ENCODE data around the gene SCAF1.
A peak's percentile ranks its signal among the peaks of the same experiment; 100 is the strongest.

Gene SCAF1

DNA sequence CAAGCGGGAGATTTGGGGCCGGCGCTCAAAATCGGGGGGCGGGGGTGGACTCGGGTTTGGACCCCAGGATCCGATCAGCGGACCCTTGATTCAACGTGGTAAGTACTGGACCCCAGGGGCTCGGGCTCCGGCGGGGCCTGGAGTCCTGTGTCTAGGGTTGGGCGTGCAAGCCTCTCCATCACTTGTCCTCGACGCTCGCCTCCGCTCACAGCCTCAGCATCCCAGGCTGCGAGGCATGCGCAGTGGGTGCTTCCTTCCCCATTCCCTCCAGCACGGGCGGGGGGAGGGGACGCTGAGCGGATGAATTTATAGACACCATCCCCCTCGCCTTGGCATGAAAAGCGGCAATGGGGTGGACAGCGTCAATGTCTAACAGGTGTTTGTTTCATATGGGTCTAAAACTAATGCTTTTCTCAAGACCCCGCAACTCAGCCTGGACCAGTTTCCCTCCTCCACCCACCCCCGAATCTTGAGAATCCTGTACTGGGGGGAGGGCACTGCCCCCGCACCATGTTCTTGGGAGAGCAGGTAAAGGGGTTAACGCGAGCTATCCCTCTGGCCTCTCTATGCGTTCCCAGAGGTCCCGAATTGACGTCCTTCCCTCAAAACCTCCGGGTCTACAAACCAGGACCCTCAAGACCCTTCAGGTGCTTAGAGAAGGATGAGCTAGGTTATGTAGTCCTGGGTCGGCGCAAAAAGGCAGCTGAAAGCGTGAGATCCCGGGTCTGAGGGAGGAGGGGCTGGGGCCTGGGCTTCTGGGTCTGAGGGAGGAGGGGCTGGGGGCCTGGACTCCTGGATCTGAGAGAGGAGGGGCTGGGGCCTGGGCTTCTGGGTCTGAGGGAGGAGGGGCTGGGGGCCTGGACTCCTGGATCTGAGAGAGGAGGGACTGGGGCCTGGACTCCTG lies 49.5 kb downstream of the SCAF1 start:
- Histone ChIP-seq H3K36me3 (ENCODE audit: control insufficient read depth, low read depth, low read length) (peaks cover 23% of the 10 kb centered on the region), H3K27me3 (ENCODE audit: control insufficient read depth, insufficient read depth, low read length) (no peaks in the 10 kb centered on the region), H3K9me3 (ENCODE audit: control insufficient read depth, low read depth, low read length) (no peaks in the 10 kb centered on the region), H3K9ac (ENCODE audit: low read length) (peak overlapping the region; percentile 64), H3K4me3 (ENCODE audit: low read length) (peak overlapping the region; percentile 79), H3K4me1 (ENCODE audit: control insufficient read depth, low read depth, low read length) (no peaks in the 10 kb centered on the region), H3K27ac (ENCODE audit: low read length) (peak overlapping the region; percentile 46)

DNA sequence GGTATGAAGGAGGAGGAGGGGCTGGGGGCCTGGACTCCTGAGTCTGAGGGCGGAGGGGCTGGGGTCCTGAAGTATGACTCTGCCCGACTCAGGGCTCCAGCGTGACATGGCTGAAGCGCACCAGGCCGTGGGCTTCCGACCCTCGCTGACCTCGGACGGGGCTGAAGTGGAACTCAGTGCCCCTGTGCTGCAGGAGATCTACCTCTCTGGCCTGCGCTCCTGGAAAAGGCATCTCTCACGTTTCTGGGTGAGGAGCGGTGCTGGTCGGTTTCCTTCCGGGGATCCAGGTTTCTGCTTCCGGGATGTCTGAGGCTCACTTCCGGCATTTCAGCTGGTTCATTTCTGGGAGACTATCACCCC lies 50.1 kb downstream of the SCAF1 start:
- H3K36me3 ChIP-seq (ENCODE audit: control insufficient read depth, low read depth, low read length) = peaks cover 25% of the 10 kb centered on the region
- H3K4me3 ChIP-seq (ENCODE audit: low read length) = peak overlapping the region; percentile 79
- no peaks in the 10 kb centered on the region for H3K9me3 ChIP-seq (ENCODE audit: control insufficient read depth, low read depth, low read length)
- no peaks in the 10 kb centered on the region for H3K27me3 ChIP-seq (ENCODE audit: control insufficient read depth, insufficient read depth, low read length)
- H3K4me1 ChIP-seq (ENCODE audit: control insufficient read depth, low read depth, low read length) = no peaks in the 10 kb centered on the region
- no peak overlapping the region for H3K27ac ChIP-seq (ENCODE audit: low read length)
- no peak overlapping the region for H3K9ac ChIP-seq (ENCODE audit: low read length)

DNA sequence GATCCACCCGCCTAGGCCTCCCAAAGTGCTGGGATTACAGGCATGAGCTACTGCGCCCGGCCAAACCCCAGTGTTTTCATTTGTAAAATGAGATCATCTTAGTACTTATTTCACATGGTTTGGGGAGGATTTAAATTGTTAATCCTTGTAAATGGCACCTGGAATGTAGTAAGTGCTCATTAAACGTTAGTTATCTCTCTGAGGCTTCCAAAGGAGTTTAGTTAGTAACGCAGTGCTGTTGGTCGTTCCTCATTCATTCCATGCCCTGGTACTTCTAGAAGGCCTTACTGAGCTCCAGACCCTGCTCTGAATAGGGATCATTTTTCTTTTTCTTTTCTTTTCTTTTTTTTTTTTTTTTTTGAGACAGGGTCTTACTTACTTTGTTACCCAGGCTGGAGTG lies 54.1 kb downstream of the SCAF1 start:
- H3K9me3 ChIP-seq (ENCODE audit: control insufficient read depth, low read depth, low read length) = no peaks in the 10 kb centered on the region

DNA sequence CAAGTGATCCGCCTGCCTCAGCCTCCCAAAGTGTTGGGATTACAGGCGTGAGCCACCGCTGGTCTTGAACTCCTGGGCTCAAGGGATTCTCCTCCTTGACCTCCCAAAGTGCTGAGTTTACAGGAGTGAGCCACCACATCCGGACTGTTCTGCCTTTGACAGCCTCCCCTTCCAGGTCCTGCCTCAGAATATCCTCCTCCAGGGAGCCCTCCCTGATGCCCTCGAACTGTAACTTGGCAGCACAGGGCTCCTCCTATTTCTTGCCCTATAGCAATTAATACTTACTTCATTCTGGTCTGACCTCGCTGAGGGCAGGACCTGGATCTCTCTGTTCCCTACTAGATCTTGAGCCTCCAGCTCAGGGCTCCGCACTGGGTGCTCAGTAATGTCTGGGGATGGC lies 54.9 kb downstream of the SCAF1 start:
- H3K4me3 ChIP-seq (ENCODE audit: low read length) = no peak overlapping the region
- H3K9ac ChIP-seq (ENCODE audit: low read length) = no peak overlapping the region
- no peaks in the 10 kb centered on the region for H3K9me3 ChIP-seq (ENCODE audit: control insufficient read depth, low read depth, low read length)
- peaks cover 17% of the 10 kb centered on the region for H3K36me3 ChIP-seq (ENCODE audit: control insufficient read depth, low read depth, low read length)
- H3K27me3 ChIP-seq (ENCODE audit: control insufficient read depth, insufficient read depth, low read length) = no peaks in the 10 kb centered on the region
- H3K4me1 ChIP-seq (ENCODE audit: control insufficient read depth, low read depth, low read length) = no peaks in the 10 kb centered on the region
- no peak overlapping the region for H3K27ac ChIP-seq (ENCODE audit: low read length)

More for the DNA sequence above, 54.1 kb downstream of the SCAF1 start:
- H3K9ac ChIP-seq (ENCODE audit: low read length) = no peak overlapping the region
- H3K4me3 ChIP-seq (ENCODE audit: low read length) = no peak overlapping the region
- H3K27ac ChIP-seq (ENCODE audit: low read length) = no peak overlapping the region
- H3K36me3 ChIP-seq (ENCODE audit: control insufficient read depth, low read depth, low read length) = peaks cover 17% of the 10 kb centered on the region
- no peaks in the 10 kb centered on the region for H3K27me3 ChIP-seq (ENCODE audit: control insufficient read depth, insufficient read depth, low read length)
- no peaks in the 10 kb centered on the region for H3K4me1 ChIP-seq (ENCODE audit: control insufficient read depth, low read depth, low read length)

DNA sequence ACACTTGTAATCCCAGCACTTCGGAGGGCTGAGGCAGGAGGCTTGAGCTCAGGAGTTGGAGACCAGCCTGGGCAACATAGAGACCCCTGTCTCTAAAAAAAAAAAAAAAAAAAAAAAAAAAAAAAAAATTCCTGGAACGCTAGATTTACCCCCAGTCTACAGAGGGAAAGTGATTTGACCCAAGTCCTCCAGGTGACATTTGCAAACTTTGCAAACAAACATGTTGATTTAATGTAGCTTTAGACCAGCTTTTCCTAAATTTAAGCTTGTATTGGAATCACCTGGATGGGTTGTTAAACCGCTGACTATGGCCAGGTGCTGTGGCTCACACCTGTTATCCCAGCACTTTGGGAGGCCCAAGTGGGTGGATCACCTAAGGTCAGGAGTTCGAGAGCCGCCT lies 57.4 kb downstream of the SCAF1 start:
- Histone ChIP-seq H3K27me3 (ENCODE audit: control insufficient read depth, insufficient read depth, low read length) (no peaks in the 10 kb centered on the region), H3K4me3 (ENCODE audit: low read length) (no peak overlapping the region), H3K9ac (ENCODE audit: low read length) (no peak overlapping the region), H3K4me1 (ENCODE audit: control insufficient read depth, low read depth, low read length) (no peaks in the 10 kb centered on the region), H3K36me3 (ENCODE audit: control insufficient read depth, low read depth, low read length) (peaks cover 10% of the 10 kb centered on the region), H3K9me3 (ENCODE audit: control insufficient read depth, low read depth, low read length) (no peaks in the 10 kb centered on the region), H3K27ac (ENCODE audit: low read length) (no peak overlapping the region)

DNA sequence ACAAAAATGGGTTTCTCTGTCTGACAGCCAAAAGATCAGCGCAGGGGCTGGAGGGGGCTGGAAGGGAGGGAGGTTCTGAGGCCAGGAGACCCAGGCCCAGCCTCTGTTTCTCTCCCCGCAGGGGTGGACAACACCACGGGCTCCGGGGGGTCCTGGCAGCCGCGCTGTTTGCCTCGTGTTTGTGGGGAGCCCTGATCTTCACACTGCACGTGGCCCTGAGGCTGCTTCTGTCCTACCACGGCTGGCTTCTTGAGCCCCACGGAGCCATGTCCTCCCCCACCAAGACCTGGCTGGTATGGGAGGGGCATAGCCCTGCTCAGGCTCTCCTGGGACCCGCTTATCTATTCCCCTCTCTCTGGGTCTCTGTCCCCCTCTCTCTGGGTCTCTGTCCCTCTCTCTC lies 58.6 kb downstream of the SCAF1 start:
- no peaks in the 10 kb centered on the region for H3K9me3 ChIP-seq (ENCODE audit: control insufficient read depth, low read depth, low read length)
- no peak overlapping the region for H3K9ac ChIP-seq (ENCODE audit: low read length)
- no peak overlapping the region for H3K27ac ChIP-seq (ENCODE audit: low read length)
- no peaks in the 10 kb centered on the region for H3K27me3 ChIP-seq (ENCODE audit: control insufficient read depth, insufficient read depth, low read length)
- peaks cover 19% of the 10 kb centered on the region for H3K36me3 ChIP-seq (ENCODE audit: control insufficient read depth, low read depth, low read length)
- no peak overlapping the region for H3K4me3 ChIP-seq (ENCODE audit: low read length)
- H3K4me1 ChIP-seq (ENCODE audit: control insufficient read depth, low read depth, low read length) = no peaks in the 10 kb centered on the region

DNA sequence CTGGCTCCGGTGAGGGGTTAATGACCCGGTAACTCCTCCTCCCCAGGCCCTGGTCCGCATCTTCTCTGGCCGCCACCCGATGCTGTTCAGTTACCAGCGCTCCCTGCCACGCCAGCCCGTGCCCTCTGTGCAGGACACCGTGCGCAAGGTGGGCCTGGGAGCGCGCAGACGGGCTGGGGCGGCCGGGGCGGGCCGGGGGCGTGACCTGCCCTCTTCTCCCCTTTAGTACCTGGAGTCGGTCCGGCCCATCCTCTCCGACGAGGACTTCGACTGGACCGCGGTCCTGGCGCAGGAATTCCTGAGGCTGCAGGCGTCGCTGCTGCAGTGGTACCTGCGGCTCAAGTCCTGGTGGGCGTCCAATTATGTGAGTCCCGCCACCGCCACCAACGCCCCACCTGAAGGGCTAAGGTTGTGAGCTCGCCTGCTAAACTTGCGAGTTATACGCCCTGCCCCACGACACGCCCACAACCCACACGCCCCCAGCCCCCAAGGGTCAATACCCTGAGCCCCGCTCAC lies 59.3 kb downstream of the SCAF1 start:
- no peak overlapping the region for H3K9ac ChIP-seq (ENCODE audit: low read length)
- no peaks in the 10 kb centered on the region for H3K27me3 ChIP-seq (ENCODE audit: control insufficient read depth, insufficient read depth, low read length)
- no peaks in the 10 kb centered on the region for H3K9me3 ChIP-seq (ENCODE audit: control insufficient read depth, low read depth, low read length)
- no peak overlapping the region for H3K4me3 ChIP-seq (ENCODE audit: low read length)
- H3K27ac ChIP-seq (ENCODE audit: low read length) = no peak overlapping the region
- no peaks in the 10 kb centered on the region for H3K4me1 ChIP-seq (ENCODE audit: control insufficient read depth, low read depth, low read length)
- H3K36me3 ChIP-seq (ENCODE audit: control insufficient read depth, low read depth, low read length) = peaks cover 25% of the 10 kb centered on the region

DNA sequence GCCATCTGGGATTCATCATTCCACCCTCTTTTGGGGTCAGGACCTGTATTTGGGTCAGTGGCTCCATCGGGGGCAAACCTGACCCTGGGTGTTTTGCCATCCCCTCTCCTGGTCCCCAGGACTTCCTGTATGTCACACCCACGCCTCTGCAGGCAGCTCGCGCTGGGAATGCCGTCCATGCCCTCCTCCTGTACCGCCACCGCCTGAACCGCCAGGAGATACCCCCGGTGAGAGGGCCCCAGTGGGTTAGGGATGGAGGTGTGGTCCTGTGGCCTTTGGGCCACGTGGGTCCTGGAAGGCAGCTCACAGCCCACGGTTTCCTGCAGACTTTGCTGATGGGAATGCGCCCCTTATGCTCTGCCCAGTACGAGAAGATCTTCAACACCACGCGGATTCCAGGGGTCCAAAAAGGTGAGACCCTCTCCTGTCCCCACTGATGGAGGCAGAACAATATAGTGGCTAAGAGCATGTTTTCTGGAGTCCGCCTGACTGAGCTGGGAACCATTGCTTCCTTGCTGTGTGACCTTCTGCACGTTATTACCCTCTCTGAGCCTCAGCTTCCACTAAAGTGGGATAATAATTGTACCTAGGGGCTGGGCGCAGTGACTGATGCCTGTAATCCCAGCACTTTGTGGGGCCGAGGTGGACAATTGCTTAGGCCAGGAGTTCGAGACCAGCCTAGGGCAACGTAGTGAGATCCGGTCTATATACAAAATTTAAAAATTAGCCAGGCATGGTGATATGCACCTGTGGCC lies 63.1 kb downstream of the SCAF1 start:
- Histone ChIP-seq H3K4me1 (ENCODE audit: control insufficient read depth, low read depth, low read length) (no peaks in the 10 kb centered on the region), H3K27ac (ENCODE audit: low read length) (no peak overlapping the region), H3K9me3 (ENCODE audit: control insufficient read depth, low read depth, low read length) (no peaks in the 10 kb centered on the region), H3K4me3 (ENCODE audit: low read length) (no peak overlapping the region), H3K36me3 (ENCODE audit: control insufficient read depth, low read depth, low read length) (peaks cover 27% of the 10 kb centered on the region), H3K9ac (ENCODE audit: low read length) (no peak overlapping the region), H3K27me3 (ENCODE audit: control insufficient read depth, insufficient read depth, low read length) (no peaks in the 10 kb centered on the region)

DNA sequence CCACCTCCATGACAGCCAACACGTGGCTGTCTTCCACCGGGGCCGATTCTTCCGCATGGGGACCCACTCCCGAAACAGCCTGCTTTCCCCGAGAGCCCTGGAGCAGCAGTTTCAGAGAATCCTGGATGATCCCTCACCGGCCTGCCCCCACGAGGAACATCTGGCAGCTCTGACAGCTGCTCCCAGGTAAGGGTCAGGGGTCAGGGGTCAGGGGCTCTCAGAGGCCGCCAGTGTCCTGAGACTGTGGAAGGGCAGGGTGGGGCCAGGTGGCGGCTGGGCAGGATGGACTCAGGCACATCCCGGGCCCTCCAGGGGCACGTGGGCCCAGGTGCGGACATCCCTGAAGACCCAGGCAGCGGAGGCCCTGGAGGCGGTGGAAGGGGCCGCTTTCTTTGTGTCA lies 63.9 kb downstream of the SCAF1 start:
- H3K27me3 ChIP-seq (ENCODE audit: control insufficient read depth, insufficient read depth, low read length) = no peaks in the 10 kb centered on the region
- H3K4me1 ChIP-seq (ENCODE audit: control insufficient read depth, low read depth, low read length) = no peaks in the 10 kb centered on the region
- H3K4me3 ChIP-seq (ENCODE audit: low read length) = no peak overlapping the region
- H3K9ac ChIP-seq (ENCODE audit: low read length) = no peak overlapping the region
- H3K27ac ChIP-seq (ENCODE audit: low read length) = no peak overlapping the region
- H3K9me3 ChIP-seq (ENCODE audit: control insufficient read depth, low read depth, low read length) = no peaks in the 10 kb centered on the region
- H3K36me3 ChIP-seq (ENCODE audit: control insufficient read depth, low read depth, low read length) = peaks cover 33% of the 10 kb centered on the region
